Kidney epithelial cell (primary cell): Measurements from ENCODE around the gene POLG. TPM values are rescaled to one million over a fixed set of nuclear protein-coding genes. Genes with fewer than 3 reads are reported as not detected.

ENCODE experiments used
- DNase-seq: peaks from one replicate; pipeline ENCODE4 v3.0.0-alpha.2; 2010; ENCODE audit warnings: low read depth
- H3K27me3 ChIP-seq: 2 replicates; pipeline ENCODE4 v1.6.0; 2011; ENCODE audit warnings: low read length; ENCODE audit not compliant: control insufficient read depth, insufficient read depth
- H3K36me3 ChIP-seq: 2 replicates; pipeline ENCODE4 v1.5.1; 2011; ENCODE audit warnings: low read length; ENCODE audit not compliant: control insufficient read depth, insufficient read depth
- H3K4me3 ChIP-seq: 2 replicates; pipeline ENCODE4 v1.5.1; 2011; ENCODE audit warnings: low read depth, mild to moderate bottlenecking, control low read depth, low read length
- total RNA-seq: library from RNA; depleted of rRNA; stranded (reverse); fragments of >200 nt; gene quantifications from 2 replicates; pipeline ENCODE4 v1.2.3, GENCODE V29; 2015
- TF ChIP-seq, protein P1 (sequence below): IDR thresholded peaks from 2 replicates; pipeline ENCODE4 v1.5.1; 2011; ENCODE audit warnings: mild to moderate bottlenecking, moderate library complexity, low read length, control low read depth, inconsistent platforms; ENCODE audit not compliant: insufficient read depth, poor library complexity, severe bottlenecking

The POLG gene
- total RNA-seq, 1 donor from 2014 or later: 59.1 TPM

DNA sequence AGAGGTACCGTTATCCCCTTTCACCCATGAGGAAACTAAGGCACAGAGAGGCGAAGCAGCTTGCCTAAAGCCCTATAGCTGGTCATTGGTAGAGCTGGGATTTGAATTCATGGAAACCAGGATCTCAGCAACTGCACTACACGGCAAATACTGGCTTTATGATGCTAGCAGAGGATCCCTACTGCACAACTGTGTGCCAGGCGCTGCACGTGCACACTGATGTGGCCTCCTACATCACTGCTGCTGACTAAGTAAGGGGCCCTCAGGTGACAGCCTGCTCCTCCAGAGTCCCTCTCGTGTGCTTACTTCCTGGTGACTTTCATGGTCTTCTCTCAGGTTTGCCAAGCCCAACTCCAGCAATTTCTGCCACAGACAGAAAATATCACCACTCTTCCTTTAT lies 3.4 kb upstream of the POLG start:
- no peaks in the 10 kb centered on the region for H3K36me3 ChIP-seq
- no peak for DNase-seq
- no peak overlapping the region for H3K4me3 ChIP-seq

GRCh38 chr15:89335298-89336041 lies 846 bp upstream of the POLG start:
- Histone ChIP-seq H3K4me3 (peak overlapping the region; percentile 40), H3K27me3 (peaks cover 3% of the 10 kb centered on the region), H3K36me3 (no peaks in the 10 kb centered on the region)
- no peak for DNase-seq
- TF ChIP-seq, protein P1, sequence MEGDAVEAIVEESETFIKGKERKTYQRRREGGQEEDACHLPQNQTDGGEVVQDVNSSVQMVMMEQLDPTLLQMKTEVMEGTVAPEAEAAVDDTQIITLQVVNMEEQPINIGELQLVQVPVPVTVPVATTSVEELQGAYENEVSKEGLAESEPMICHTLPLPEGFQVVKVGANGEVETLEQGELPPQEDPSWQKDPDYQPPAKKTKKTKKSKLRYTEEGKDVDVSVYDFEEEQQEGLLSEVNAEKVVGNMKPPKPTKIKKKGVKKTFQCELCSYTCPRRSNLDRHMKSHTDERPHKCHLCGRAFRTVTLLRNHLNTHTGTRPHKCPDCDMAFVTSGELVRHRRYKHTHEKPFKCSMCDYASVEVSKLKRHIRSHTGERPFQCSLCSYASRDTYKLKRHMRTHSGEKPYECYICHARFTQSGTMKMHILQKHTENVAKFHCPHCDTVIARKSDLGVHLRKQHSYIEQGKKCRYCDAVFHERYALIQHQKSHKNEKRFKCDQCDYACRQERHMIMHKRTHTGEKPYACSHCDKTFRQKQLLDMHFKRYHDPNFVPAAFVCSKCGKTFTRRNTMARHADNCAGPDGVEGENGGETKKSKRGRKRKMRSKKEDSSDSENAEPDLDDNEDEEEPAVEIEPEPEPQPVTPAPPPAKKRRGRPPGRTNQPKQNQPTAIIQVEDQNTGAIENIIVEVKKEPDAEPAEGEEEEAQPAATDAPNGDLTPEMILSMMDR: no peak

More for the DNA sequence above, 3.4 kb upstream of the POLG start:
- TF ChIP-seq, protein P1: no peak
- peaks cover 11% of the 10 kb centered on the region for H3K27me3 ChIP-seq

- H3K27me3 ChIP-seq: peaks cover 2% of the 10 kb centered on the region
- no peak for DNase-seq
- H3K36me3 ChIP-seq: peaks cover 2% of the 10 kb centered on the region
- peak overlapping the region; percentile 93 for H3K4me3 ChIP-seq
- TF ChIP-seq, protein P1: no peak
Observed at GRCh38 chr15:89333959-89334509, 590 bp downstream of the POLG start.

- peaks cover 2% of the 10 kb centered on the region for H3K27me3 ChIP-seq
- DNase-seq: no peak
- peak overlapping the region; percentile 93 for H3K4me3 ChIP-seq
- TF ChIP-seq, protein P1: no peak
- peaks cover 5% of the 10 kb centered on the region for H3K36me3 ChIP-seq
Observed at GRCh38 chr15:89333011-89333860, 1.4 kb downstream of the POLG start.

GRCh38 chr15:89332446-89332845 lies 2.2 kb downstream of the POLG start:
- no peaks in the 10 kb centered on the region for H3K27me3 ChIP-seq
- DNase-seq: no peak
- H3K4me3 ChIP-seq: no peak overlapping the region
- peaks cover 5% of the 10 kb centered on the region for H3K36me3 ChIP-seq
- TF ChIP-seq, protein P1: peak; percentile 69
